ENCODE results near the gene TMEM72.

GRCh38 chr10:44938956-44939355 lies 27.8 kb downstream of the TMEM72 start:
- TF ChIP-seq POLR2A (IDR thresholded peaks at IDR 0.05): no peak
- TF ChIP-seq POLR2AphosphoS5 (IDR thresholded peaks at IDR 0.05): no peak
- TF ChIP-seq EP300 (IDR thresholded peaks at IDR 0.05): no peak
- no peak for TF ChIP-seq CTCF (IDR thresholded peaks at IDR 0.05)
